Mucosa of rectum (tissue), 2 donors: ENCODE measurements around the gene RPL36.
"Not testable (repeated sequence)": the region's sequence is repeated elsewhere in the genome, so short reads cannot be mapped to it uniquely, and the experiment has no call there.

ENCODE experiments used
- H3K27ac ChIP-seq, 2 donors: one replicate each; pipeline ENCODE4 v1.7.0; 2013; ENCODE audit warnings: inconsistent platforms in 2 of 2, low read depth in 2 of 2, low read length in 2 of 2
- H3K27me3 ChIP-seq, 2 donors: one replicate each; pipeline ENCODE4 v1.7.0; 2013; ENCODE audit warnings: low read length in 2 of 2; ENCODE audit not compliant: control insufficient read depth in 2 of 2, insufficient read depth in 2 of 2
- H3K36me3 ChIP-seq, 2 donors: one replicate each; pipeline ENCODE4 v1.7.0; 2013; ENCODE audit warnings: low read length in 2 of 2; ENCODE audit not compliant: control insufficient read depth in 2 of 2, insufficient read depth in 2 of 2
- H3K4me1 ChIP-seq, 2 donors: one replicate each; pipeline ENCODE4 v1.7.0; 2013; ENCODE audit warnings: low read length in 2 of 2, mild to moderate bottlenecking in 1 of 2; ENCODE audit not compliant: control insufficient read depth in 2 of 2, insufficient read depth in 2 of 2
- H3K4me3 ChIP-seq, 2 donors: one replicate each; pipeline ENCODE4 v1.7.0; 2013; ENCODE audit warnings: low read length in 2 of 2
- H3K9ac ChIP-seq, 2 donors: one replicate each; pipeline ENCODE4 v1.7.0; 2013; ENCODE audit warnings: low read length in 2 of 2, low read depth in 1 of 2, mild to moderate bottlenecking in 1 of 2
- H3K9me3 ChIP-seq, 2 donors: one replicate each; pipeline ENCODE4 v1.7.0; 2013; ENCODE audit warnings: low read length in 2 of 2; ENCODE audit not compliant: control insufficient read depth in 2 of 2
- donor health status: healthy.
- donor health status: Normal muscosa, but diverticular disease.

Gene RPL36

GRCh38 chr19:5687360-5688198 is 2.5 kb upstream of the RPL36 start:
- Histone ChIP-seq H3K27me3 (no peaks in the 10 kb centered on the region), H3K27ac (peak overlapping the region; percentile 84 to 86), H3K9me3 (no peaks in the 10 kb centered on the region), H3K36me3 (peaks cover 8 to 9% of the 10 kb centered on the region in 2 donors), H3K4me1 (peaks cover 21 to 29% of the 10 kb centered on the region in 2 donors), H3K9ac (peak overlapping the region in 1 of 2 donors; percentile 54), H3K4me3 (peak overlapping the region; percentile 26 to 75)

- not testable (repeated sequence) for H3K9ac ChIP-seq, H3K4me3 ChIP-seq, H3K9me3 ChIP-seq, H3K27ac ChIP-seq, H3K27me3 ChIP-seq
- Histone ChIP-seq H3K4me1 (peaks cover 21 to 31% of the 10 kb centered on the region in 2 donors), H3K36me3 (peaks cover 15 to 17% of the 10 kb centered on the region in 2 donors)
Measured at GRCh38 chr19:5688262-5688881, 1.7 kb upstream of the RPL36 start.

- Histone ChIP-seq H3K27me3 (no peaks in the 10 kb centered on the region), H3K4me3 (peak overlapping the region; percentile 78 to 88), H3K9me3 (no peaks in the 10 kb centered on the region), H3K9ac (peak overlapping the region; percentile 89 to 91), H3K4me1 (peaks cover 21 to 30% of the 10 kb centered on the region in 2 donors), H3K27ac (peak overlapping the region; percentile 91 to 94), H3K36me3 (peaks cover 42% of the 10 kb centered on the region in 2 donors)
Measured at GRCh38 chr19:5690955-5691821, 1.1 kb downstream of the RPL36 start.

- peaks cover 21 to 26% of the 10 kb centered on the region in 2 donors for H3K4me1 ChIP-seq
- H3K27me3 ChIP-seq, result no peaks in the 10 kb centered on the region
- H3K9ac ChIP-seq, result peak overlapping the region in 1 of 2 donors; percentile 91
- H3K27ac ChIP-seq, result peak overlapping the region; percentile 91 to 94
- H3K9me3 ChIP-seq, result no peaks in the 10 kb centered on the region
- peak overlapping the region; percentile 9 to 88 for H3K4me3 ChIP-seq
- peaks cover 45 to 51% of the 10 kb centered on the region in 2 donors for H3K36me3 ChIP-seq
Measured at GRCh38 chr19:5691822-5692722, 2.0 kb downstream of the RPL36 start.

GRCh38 chr19:5692723-5693194 is 2.7 kb downstream of the RPL36 start:
- Histone ChIP-seq H3K4me3 (no peak overlapping the region), H3K27me3 (no peaks in the 10 kb centered on the region), H3K36me3 (peaks cover 45 to 52% of the 10 kb centered on the region in 2 donors), H3K9me3 (no peaks in the 10 kb centered on the region), H3K4me1 (peaks cover 16 to 24% of the 10 kb centered on the region in 2 donors), H3K27ac (no peak overlapping the region), H3K9ac (no peak overlapping the region)

GRCh38 chr19:5693195-5694166 is 3.4 kb downstream of the RPL36 start:
- Histone ChIP-seq H3K27me3 (no peaks in the 10 kb centered on the region), H3K4me1 (peaks cover 16 to 24% of the 10 kb centered on the region in 2 donors), H3K27ac (no peak overlapping the region), H3K36me3 (peaks cover 46 to 57% of the 10 kb centered on the region in 2 donors), H3K9ac (no peak overlapping the region), H3K4me3 (no peak overlapping the region), H3K9me3 (no peaks in the 10 kb centered on the region)

GRCh38 chr19:5694167-5694955 is 4.3 kb downstream of the RPL36 start:
- H3K36me3 ChIP-seq, result peaks cover 52 to 64% of the 10 kb centered on the region in 2 donors
- H3K9ac ChIP-seq, result no peak overlapping the region
- no peak overlapping the region for H3K27ac ChIP-seq
- H3K27me3 ChIP-seq, result no peaks in the 10 kb centered on the region
- H3K9me3 ChIP-seq, result no peaks in the 10 kb centered on the region
- no peak overlapping the region for H3K4me3 ChIP-seq
- H3K4me1 ChIP-seq, result peaks cover 16 to 24% of the 10 kb centered on the region in 2 donors

GRCh38 chr19:5694956-5695648 is 5.0 kb downstream of the RPL36 start:
- Histone ChIP-seq H3K9me3 (no peaks in the 10 kb centered on the region), H3K9ac (no peak overlapping the region), H3K27ac (no peak overlapping the region), H3K4me1 (peaks cover 16 to 21% of the 10 kb centered on the region in 2 donors), H3K27me3 (no peaks in the 10 kb centered on the region), H3K4me3 (no peak overlapping the region), H3K36me3 (peaks cover 52 to 64% of the 10 kb centered on the region in 2 donors)
